GM21786 (cell line): ENCODE data around the gene ZNF746.

Experiments
- ATAC-seq: cut with Tn5 transposase; IDR thresholded peaks from one replicate; pipeline ENCODE4 v1.9.1; 2021; ENCODE audit not compliant: unreplicated experiment

ZNF746 gene

GRCh38 chr7:149430192-149430591, 67.4 kb downstream of the ZNF746 start:
- no peak for ATAC-seq

- ATAC-seq = no peak
Observed at GRCh38 chr7:149427893-149428292, 69.7 kb downstream of the ZNF746 start.

- no peak for ATAC-seq
Observed at GRCh38 chr7:149427096-149427680, 70.4 kb downstream of the ZNF746 start.

GRCh38 chr7:149423449-149424110, 74.0 kb downstream of the ZNF746 start:
- no peak for ATAC-seq

GRCh38 chr7:149422914-149423301, 74.7 kb downstream of the ZNF746 start:
- peak; percentile 23 for ATAC-seq
